CD4-positive, alpha-beta memory T cell (primary cell): ENCODE data around the gene OXLD1. TPM values are rescaled to one million over a fixed set of nuclear protein-coding genes. Genes with fewer than 3 reads are reported as not detected.

ENCODE experiments used
- CTCF ChIA-PET: fragments of 350-600 bp; sonication (Branson Sonifier 250); formaldehyde crosslinking; loops from one replicate; lab custom pipeline; 2021; ENCODE audit warnings: inconsistent platforms; ENCODE audit not compliant: partially characterized antibody; lab: Charles Lee
- POLR2A ChIA-PET: fragments of 350-600 bp; sonication (Branson Sonifier 250); formaldehyde crosslinking; loops from one replicate; lab custom pipeline; 2021; ENCODE audit not compliant: partially characterized antibody; lab: Charles Lee
- DNase-seq, 5 donors: peaks; one replicate each; pipeline versions ENCODE4 v3.0.0 to v3.0.0-alpha.2; 2020 to 2022; ENCODE audit warnings: mixed read lengths in 1 of 5
- H3K27ac ChIP-seq: one replicate; pipeline ENCODE4 v1.7.0; 2013; ENCODE audit warnings: low read depth, low read length
- H3K27me3 ChIP-seq: 2 replicates; pipeline ENCODE4 v1.7.0; 2013; ENCODE audit warnings: mild to moderate bottlenecking, low read length, moderate library complexity; ENCODE audit not compliant: insufficient read depth
- H3K36me3 ChIP-seq: 2 replicates; pipeline ENCODE4 v1.7.0; 2013; ENCODE audit warnings: mild to moderate bottlenecking, low read length, moderate library complexity; ENCODE audit not compliant: insufficient read depth
- H3K4me1 ChIP-seq: 2 replicates; pipeline ENCODE4 v1.7.0; 2013; ENCODE audit warnings: mild to moderate bottlenecking, low read length, moderate library complexity; ENCODE audit not compliant: insufficient read depth
- H3K4me3 ChIP-seq, 2 donors: one replicate each; pipeline ENCODE4 v1.7.0; 2013; ENCODE audit warnings: low read length in 2 of 2, mild to moderate bottlenecking in 1 of 2
- H3K9me3 ChIP-seq, 2 donors: one replicate each; pipeline ENCODE4 v1.7.0; 2013; ENCODE audit warnings: low read length in 2 of 2, control low read depth in 1 of 2; ENCODE audit not compliant: control insufficient read depth in 1 of 2
- H3K27ac Mint-ChIP-seq, 7 donors: one replicate each; pipeline ENCODE4 v1.8.0; 2020 to 2021; ENCODE audit warnings: mixed read lengths in 7 of 7, mild to moderate bottlenecking in 6 of 7, inconsistent platforms in 3 of 7, moderate library complexity in 3 of 7
- H3K27me3 Mint-ChIP-seq, 2 donors: one replicate each; pipeline ENCODE4 v1.8.0; 2020 to 2021; ENCODE audit warnings: mixed read lengths in 2 of 2
- H3K36me3 Mint-ChIP-seq, 2 donors: one replicate each; pipeline ENCODE4 v1.8.0; 2020 to 2021; ENCODE audit warnings: mixed read lengths in 2 of 2, inconsistent platforms in 1 of 2, mild to moderate bottlenecking in 1 of 2
- H3K4me1 Mint-ChIP-seq, 4 donors: one replicate each; pipeline ENCODE4 v1.8.0; 2020 to 2021; ENCODE audit warnings: mixed read lengths in 4 of 4, mild to moderate bottlenecking in 1 of 4
- H3K4me3 Mint-ChIP-seq, 8 donors: one replicate each; pipeline ENCODE4 v1.8.0; 2020 to 2021; ENCODE audit warnings: mixed read lengths in 8 of 8, mild to moderate bottlenecking in 7 of 8, moderate library complexity in 6 of 8, inconsistent platforms in 3 of 8
- H3K9me3 Mint-ChIP-seq, 8 donors: one replicate each; pipeline ENCODE4 v1.8.0; 2020 to 2021; ENCODE audit warnings: mixed read lengths in 8 of 8, mild to moderate bottlenecking in 5 of 8, inconsistent platforms in 3 of 8, moderate library complexity in 1 of 8
- intact Hi-C: fragments of 100-400 bp; cut with micrococcal nuclease; formaldehyde crosslinking; loops from one replicate; pipeline ENCODE4 v1.15.1; 2023
- polyA plus RNA-seq, 2 donors: library from polyadenylated mRNA; unstranded; fragments of 300-500 nt; fragmentation: Illumina TruSeq; gene quantifications; one replicate each; pipeline ENCODE4 v1.2.3, GENCODE V29; 2021
- total RNA-seq, 2 experiments: library from RNA; stranded (reverse); gene quantifications; one replicate each; pipeline ENCODE4 v1.2.3, GENCODE V29; 2021

Gene OXLD1
- total and polyA plus RNA-seq, 4 experiments from 2014 or later, result 52.5 to 83.2 (median 64.8) TPM

DNA sequence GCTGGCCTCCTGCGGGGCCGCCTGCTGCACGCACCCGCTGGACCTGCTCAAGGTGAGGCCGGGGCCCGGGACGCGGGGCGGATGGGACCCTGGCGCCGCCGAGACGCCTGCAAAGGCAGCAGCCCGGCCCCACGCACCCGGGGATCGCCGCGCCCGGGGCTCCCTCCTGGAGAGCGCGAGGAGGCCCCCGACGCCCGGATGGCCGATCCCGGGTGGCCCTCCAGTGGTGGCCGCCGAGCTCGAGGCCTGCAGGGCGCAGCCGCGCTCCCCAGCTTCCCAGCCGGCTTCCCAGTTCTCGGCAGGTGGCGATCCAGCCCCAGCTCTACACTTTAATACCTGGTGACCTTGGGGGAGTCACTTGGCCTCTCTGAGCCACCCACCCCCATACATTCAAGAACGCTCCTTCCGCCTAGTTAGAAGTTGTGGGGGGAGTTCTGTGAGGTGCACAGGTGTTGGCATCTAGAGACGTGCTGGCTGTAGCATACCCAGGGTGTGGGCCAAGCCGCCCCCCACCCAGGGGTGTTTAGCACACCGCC, 46.1 kb upstream of the OXLD1 start:
- Histone ChIP-seq H3K4me3 (peak overlapping the region in 1 of 2 donors; percentile 58), H3K27me3 (no peaks in the 10 kb centered on the region), H3K9me3 (no peaks in the 10 kb centered on the region), H3K4me1 (peaks cover 28% of the 10 kb centered on the region), H3K27ac (no peak overlapping the region), H3K36me3 (no peaks in the 10 kb centered on the region)
- Mint-ChIP-seq H3K36me3 (peaks cover 0 to 2% of the 10 kb centered on the region in 2 donors), H3K27ac (peak overlapping the region in 4 of 7 donors; percentile 56 to 92 (median 82)), H3K4me1 (peaks cover 5 to 26% (median 16%) of the 10 kb centered on the region in 4 donors), H3K27me3 (no peaks in the 10 kb centered on the region), H3K9me3 (no peaks in the 10 kb centered on the region), H3K4me3 (peak overlapping the region; percentile 75 to 87 (median 80))
- POLR2A ChIA-PET, result interaction anchor here (0.9 to 1.1 kb wide), 3 partner anchors 17 to 154 kb away, joined by 3 to 4 read pairs (median 3); partner anchors contain the start of gene ARL16
- peak in 1 of 5 donors; percentile 11 for DNase-seq
- intact Hi-C loops, result loop anchor here (1.0 kb wide), 1 partner anchor 9 kb away; the partner anchor contains the start of gene MRPL12
- CTCF ChIA-PET, result interaction anchor here (1.0 kb wide), 1 partner anchor 121 kb away, joined by 3 read pairs; the partner anchor contains the start of gene MCRIP1

DNA sequence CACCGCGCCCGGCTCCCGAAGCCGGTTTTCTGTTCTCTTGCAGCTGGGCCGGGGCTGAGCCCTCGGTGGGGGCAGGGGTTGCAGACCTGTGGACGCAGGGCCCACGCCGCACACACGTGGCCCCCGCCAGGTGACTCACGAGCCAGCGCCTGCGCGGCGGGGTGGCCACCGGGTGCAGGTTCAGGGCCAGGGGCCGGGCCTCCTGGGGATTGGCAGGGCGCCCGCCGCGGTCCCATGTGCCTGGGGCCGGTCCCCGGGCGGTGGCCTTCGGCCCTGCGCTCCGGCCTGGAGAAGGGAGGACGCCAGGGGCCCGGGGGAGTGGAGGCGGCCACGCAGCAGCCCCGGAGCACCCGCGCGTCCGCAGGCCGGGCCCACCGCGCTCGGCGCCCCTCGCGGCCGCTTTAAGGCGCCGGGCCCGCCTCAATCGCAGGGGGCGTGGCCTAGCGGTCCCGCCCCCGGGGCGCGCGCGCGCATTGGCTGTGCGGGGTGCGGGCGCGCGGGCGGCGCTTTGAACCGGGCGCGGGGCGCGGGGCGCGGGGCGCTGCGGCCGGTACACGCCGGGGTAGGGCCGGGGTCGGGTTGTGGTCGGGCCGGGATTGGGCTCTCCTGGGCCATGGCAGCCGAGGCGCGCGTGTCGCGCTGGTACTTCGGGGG, 45.5 kb upstream of the OXLD1 start, which contains the start of gene SLC25A10:
TSS of gene SLC25A10 (plus strand) at position 471 of the 654 bp plus-strand sequence. CDS start at position 614, 143 bp downstream.
- DNase-seq, result peak; percentile 76 to 82 (median 80)
- Mint-ChIP-seq H3K9me3 (no peaks in the 10 kb centered on the region), H3K27ac (peak within 1 kb of the TSS in 5 of 7 donors; percentile 66 to 92 (median 81)), H3K4me1 (peaks cover 5 to 26% (median 16%) of the 10 kb centered on the region in 4 donors), H3K27me3 (no peaks in the 10 kb centered on the region), H3K4me3 (peak within 1 kb of the TSS; percentile 75 to 87 (median 80)), H3K36me3 (peaks cover 0 to 4% of the 10 kb centered on the region in 2 donors)
- Histone ChIP-seq H3K4me3 (peak within 1 kb of the TSS; percentile 2 to 58), H3K4me1 (peaks cover 28% of the 10 kb centered on the region), H3K27ac (peak within 1 kb of the TSS; percentile 38), H3K36me3 (no peaks in the 10 kb centered on the region), H3K27me3 (no peaks in the 10 kb centered on the region), H3K9me3 (no peaks in the 10 kb centered on the region)
- intact Hi-C loops, result loop anchor here (1.0 kb wide), 1 partner anchor 9 kb away; the partner anchor contains the start of gene MRPL12
- POLR2A ChIA-PET, result interaction anchor here (0.8 to 1.7 kb wide), 7 partner anchors 9 to 157 kb away, joined by 3 to 13 read pairs (median 4); partner anchors contain the start of genes ARL16, HGS, MCRIP1 and MRPL12
- CTCF ChIA-PET, result no interaction called here

- Histone ChIP-seq H3K4me3 (peak overlapping the region; percentile 2 to 5), H3K36me3 (no peaks in the 10 kb centered on the region), H3K4me1 (peaks cover 28% of the 10 kb centered on the region), H3K9me3 (no peaks in the 10 kb centered on the region), H3K27ac (no peak overlapping the region), H3K27me3 (no peaks in the 10 kb centered on the region)
- Mint-ChIP-seq H3K9me3 (no peaks in the 10 kb centered on the region), H3K4me1 (peaks cover 6 to 29% (median 17%) of the 10 kb centered on the region in 4 donors), H3K36me3 (peaks cover 3 to 14% of the 10 kb centered on the region in 2 donors), H3K27ac (peak overlapping the region in 6 of 7 donors; percentile 35 to 87 (median 68)), H3K27me3 (no peaks in the 10 kb centered on the region), H3K4me3 (peak overlapping the region; percentile 54 to 80 (median 74))
- DNase-seq, result no peak
- intact Hi-C loops, result no loop called here
- CTCF ChIA-PET, result no interaction called here
- POLR2A ChIA-PET, result interaction anchor here (0.8 to 1.7 kb wide), 6 partner anchors 8 to 158 kb away, joined by 3 to 13 read pairs (median 4); partner anchors contain the start of genes ARL16, HGS, MCRIP1 and MRPL12
Measured at GRCh38 chr17:81710514-81711308, 44.3 kb upstream of the OXLD1 start.

- ChIA-PET CTCF (no interaction called here), POLR2A (interaction anchor here (1.0 to 2.1 kb wide), 4 partner anchors 24 to 158 kb away, joined by 4 to 7 read pairs (median 4); partner anchors contain the start of genes ARL16 and HGS)
- Histone ChIP-seq H3K36me3 (no peaks in the 10 kb centered on the region), H3K4me3 (no peak overlapping the region), H3K27me3 (no peaks in the 10 kb centered on the region), H3K9me3 (no peaks in the 10 kb centered on the region), H3K4me1 (peaks cover 38% of the 10 kb centered on the region), H3K27ac (no peak overlapping the region)
- Mint-ChIP-seq H3K27ac (no peak overlapping the region), H3K4me3 (no peak overlapping the region), H3K4me1 (peaks cover 6 to 44% (median 27%) of the 10 kb centered on the region in 4 donors), H3K27me3 (no peaks in the 10 kb centered on the region), H3K36me3 (peaks cover 5 to 19% of the 10 kb centered on the region in 2 donors), H3K9me3 (no peaks in the 10 kb centered on the region)
- intact Hi-C loops, result no loop called here
- no peak for DNase-seq
Measured at GRCh38 chr17:81708739-81709185, 42.4 kb upstream of the OXLD1 start.

GRCh38 chr17:81707725-81708646, 41.6 kb upstream of the OXLD1 start:
- H3K4me3 ChIP-seq, result no peak overlapping the region
- H3K4me1 ChIP-seq, result peaks cover 34% of the 10 kb centered on the region
- Mint-ChIP-seq H3K27me3 (no peaks in the 10 kb centered on the region), H3K4me3 (no peak overlapping the region), H3K9me3 (peaks cover 0 to 1% (median 0%) of the 10 kb centered on the region in 8 donors), H3K36me3 (peaks cover 5 to 24% of the 10 kb centered on the region in 2 donors), H3K4me1 (peaks cover 6 to 43% (median 26%) of the 10 kb centered on the region in 4 donors), H3K27ac (peak overlapping the region in 1 of 7 donors; percentile 13)
- H3K36me3 ChIP-seq, result no peaks in the 10 kb centered on the region
- CTCF ChIA-PET, result no interaction called here
- intact Hi-C loops, result no loop called here
- no peaks in the 10 kb centered on the region for H3K27me3 ChIP-seq
- POLR2A ChIA-PET, result interaction anchor here (1.0 to 2.1 kb wide), 2 partner anchors 24 to 27 kb away, joined by 4 to 7 read pairs; partner anchors contain the start of genes ARL16 and HGS
- no peak for DNase-seq
- no peak overlapping the region for H3K27ac ChIP-seq
- H3K9me3 ChIP-seq, result no peaks in the 10 kb centered on the region
